GM20000 (cell line): ENCODE data around the gene SLC22A12.
"Not testable (repeated sequence)": the region's sequence is repeated elsewhere in the genome, so short reads cannot be mapped to it uniquely, and the experiment has no call there.

ENCODE experiments used
- DNase-seq: peaks from one replicate; pipeline ENCODE4 v3.0.0; 2012; ENCODE audit warnings: low spot score
- TF ChIP-seq, protein P1 (sequence below): IDR thresholded peaks from 2 replicates; pipeline ENCODE4 v1.5.1; 2012; ENCODE audit warnings: mild to moderate bottlenecking, control low read depth; ENCODE audit errors: extremely low read depth, missing control alignments

SLC22A12 gene

DNA sequence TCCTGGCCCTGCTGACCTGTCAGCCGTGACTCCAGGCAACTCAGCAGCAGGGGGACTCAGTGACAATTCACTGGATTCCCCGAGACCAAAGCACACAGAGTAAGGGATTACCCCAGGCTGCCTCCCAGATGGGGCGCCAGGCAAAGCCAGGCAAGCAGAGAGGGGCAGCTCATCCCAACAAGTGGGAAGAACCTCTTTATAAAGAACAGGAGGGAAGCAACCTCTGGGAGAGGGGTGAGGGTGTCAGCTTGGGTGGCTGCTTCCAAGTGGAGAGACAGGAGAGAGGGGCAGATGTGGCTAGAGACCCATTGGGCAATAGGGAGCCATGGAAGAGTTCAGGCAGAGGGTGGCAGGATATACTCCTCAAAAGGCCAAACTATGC, 1.2 kb downstream of the SLC22A12 start:
- TF ChIP-seq, protein P1, sequence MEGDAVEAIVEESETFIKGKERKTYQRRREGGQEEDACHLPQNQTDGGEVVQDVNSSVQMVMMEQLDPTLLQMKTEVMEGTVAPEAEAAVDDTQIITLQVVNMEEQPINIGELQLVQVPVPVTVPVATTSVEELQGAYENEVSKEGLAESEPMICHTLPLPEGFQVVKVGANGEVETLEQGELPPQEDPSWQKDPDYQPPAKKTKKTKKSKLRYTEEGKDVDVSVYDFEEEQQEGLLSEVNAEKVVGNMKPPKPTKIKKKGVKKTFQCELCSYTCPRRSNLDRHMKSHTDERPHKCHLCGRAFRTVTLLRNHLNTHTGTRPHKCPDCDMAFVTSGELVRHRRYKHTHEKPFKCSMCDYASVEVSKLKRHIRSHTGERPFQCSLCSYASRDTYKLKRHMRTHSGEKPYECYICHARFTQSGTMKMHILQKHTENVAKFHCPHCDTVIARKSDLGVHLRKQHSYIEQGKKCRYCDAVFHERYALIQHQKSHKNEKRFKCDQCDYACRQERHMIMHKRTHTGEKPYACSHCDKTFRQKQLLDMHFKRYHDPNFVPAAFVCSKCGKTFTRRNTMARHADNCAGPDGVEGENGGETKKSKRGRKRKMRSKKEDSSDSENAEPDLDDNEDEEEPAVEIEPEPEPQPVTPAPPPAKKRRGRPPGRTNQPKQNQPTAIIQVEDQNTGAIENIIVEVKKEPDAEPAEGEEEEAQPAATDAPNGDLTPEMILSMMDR = no peak
- DNase-seq = no peak

DNA sequence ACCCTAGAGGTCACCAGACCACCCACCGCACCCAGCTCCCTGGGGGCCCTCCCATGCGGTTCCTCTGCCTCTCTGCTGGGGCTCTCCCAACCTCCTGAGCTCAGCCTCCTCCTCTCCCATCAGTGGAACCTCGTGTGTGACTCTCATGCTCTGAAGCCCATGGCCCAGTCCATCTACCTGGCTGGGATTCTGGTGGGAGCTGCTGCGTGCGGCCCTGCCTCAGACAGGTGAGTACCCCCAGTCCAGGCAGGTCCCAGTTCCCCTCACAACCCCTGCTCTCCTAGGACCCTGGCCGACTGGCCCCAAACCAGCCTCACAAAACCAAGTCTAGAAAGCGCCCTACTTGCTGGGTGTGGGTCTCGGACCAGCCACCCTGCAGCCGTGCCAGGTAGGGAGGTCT, 1.6 kb downstream of the SLC22A12 start:
- no peak for DNase-seq
- TF ChIP-seq, protein P1 = no peak

DNA sequence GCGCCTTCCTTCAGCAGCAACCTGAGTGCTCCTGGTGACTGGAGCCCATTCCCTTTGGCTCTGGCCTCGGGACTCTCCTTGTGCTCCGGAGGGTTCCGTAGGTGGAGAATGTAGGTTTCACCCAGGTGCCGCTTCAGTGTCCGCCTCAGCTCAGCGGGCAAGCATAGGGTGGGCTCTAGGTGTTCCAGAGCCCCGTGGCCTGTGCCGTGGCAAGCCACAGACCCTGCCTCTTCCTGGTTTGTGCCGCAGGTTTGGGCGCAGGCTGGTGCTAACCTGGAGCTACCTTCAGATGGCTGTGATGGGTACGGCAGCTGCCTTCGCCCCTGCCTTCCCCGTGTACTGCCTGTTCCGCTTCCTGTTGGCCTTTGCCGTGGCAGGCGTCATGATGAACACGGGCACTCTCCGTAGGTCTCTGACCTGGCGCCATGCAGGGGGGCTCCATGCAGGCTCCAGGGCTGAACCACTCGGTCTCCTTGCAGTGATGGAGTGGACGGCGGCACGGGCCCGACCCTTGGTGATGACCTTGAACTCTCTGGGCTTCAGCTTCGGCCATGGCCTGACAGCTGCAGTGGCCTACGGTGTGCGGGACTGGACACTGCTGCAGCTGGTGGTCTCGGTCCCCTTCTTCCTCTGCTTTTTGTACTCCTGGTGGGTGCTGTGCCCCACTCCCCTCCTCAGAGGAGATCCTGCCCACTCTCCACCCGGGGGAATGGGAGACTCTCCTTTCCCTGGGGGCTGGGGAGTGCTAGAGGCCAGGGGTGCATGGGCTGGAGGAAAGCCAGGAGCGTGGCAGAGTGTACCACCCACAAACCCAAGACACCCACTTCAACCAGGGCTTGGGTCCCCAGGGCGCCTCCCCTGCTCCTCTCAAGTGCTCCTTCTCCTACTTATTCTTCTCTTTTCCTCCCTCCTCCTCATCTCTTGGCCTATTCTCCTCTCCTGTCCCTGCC, 2.4 kb downstream of the SLC22A12 start:
- DNase-seq = no peak
- TF ChIP-seq, protein P1 = no peak

DNA sequence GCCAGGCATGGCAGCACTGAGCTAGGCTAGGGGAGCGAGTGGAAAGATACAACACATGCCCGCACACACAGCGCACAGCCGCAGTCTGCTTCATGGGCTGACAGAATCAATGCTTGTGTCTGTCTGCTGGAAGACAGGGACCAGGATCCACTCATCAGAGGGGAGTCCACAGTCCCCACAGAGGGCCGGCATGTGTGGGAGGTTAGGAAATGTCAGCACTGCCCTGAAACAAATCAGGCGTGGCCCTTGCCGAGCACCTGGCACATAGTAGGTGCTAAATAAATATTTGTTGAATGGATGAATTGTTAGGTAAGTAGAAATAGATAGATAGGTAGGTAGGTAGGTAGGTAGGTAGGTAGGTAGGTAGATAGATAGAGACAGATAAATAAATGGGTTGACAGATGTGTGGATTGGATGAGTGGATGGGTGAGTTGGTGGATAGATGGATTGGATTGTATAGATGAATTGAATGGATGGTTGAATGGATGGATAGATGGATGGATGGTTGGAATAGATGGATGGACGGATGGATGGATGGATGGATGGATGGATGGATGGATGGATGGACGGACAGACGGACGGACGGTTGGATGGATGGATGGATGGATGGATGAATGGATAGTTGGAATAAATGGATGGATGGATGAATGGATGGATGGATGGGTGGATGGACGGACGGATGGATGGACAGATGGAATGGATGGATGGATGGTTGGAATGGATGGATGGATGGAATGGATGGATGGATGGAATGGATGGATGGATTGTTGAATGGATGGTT, 3.3 kb downstream of the SLC22A12 start:
- DNase-seq = no peak
- TF ChIP-seq, protein P1 = no peak

- DNase-seq = not testable (repeated sequence)
Observed at GRCh38 chr11:64595922-64596321, 4.9 kb downstream of the SLC22A12 start.

DNA sequence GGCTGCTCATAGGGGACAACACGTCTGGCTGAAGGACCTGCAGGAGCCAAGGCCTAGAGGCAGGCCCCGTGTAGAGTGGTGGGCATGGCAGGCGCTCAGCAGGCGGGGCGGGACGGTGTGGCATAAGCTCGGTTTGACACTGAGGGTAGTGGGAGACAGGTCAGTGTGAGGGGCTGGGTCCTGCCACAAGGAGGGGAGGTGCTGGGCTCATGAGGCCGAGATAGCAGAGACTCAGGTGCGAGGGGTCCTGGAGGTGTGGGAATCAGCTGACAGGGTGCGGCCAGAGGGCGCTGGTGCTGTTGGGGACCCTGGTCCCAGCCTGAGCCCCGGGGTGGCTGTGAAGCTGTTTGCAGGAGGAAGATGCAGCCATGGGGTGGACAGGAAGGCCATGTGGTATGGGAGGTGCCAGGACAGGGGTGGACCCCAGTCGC, 6.7 kb downstream of the SLC22A12 start:
- no peak for DNase-seq
- TF ChIP-seq, protein P1 = no peak

DNA sequence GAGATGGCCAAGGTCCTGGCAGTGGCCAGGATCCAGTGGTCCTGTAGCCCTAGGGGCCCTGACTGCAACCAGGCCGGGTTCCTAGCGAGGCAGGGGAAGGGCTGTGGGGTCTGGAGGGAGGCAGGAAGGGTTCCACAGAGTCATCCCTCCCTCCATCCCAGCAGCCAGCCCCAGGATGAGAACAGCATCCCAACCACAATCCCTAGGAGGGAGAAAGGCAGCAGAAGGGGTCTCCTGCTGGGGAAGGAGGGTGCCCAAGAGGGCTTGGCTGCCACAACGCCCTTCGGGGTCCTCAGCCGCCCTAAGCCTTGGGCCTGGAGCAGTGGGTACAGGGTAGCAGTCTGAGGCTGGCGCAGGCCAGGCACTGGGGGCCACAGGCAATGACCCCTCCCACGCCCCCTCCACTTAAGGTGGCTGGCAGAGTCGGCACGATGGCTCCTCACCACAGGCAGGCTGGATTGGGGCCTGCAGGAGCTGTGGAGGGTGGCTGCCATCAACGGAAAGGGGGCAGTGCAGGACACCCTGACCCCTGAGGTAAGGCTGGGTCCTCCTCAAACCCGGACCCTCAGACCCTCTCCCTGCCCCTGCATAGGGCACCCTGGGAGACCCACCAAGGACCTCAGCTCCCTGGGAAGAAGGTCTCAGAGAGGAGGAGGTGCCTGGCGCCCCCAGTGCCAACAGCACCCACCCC, 7.2 kb downstream of the SLC22A12 start:
- DNase-seq = no peak
- TF ChIP-seq, protein P1 = no peak
